H9 (cell line): ENCODE results near the gene METTL9. TPM values are rescaled to one million over a fixed set of nuclear protein-coding genes. Genes with fewer than 3 reads are reported as not detected.

Experiments used
- DNase-seq: peaks from one replicate; pipeline ENCODE4 v3.0.0-alpha.2; 2017
- H2AFZ ChIP-seq: one replicate; pipeline ENCODE4 v1.6.1; 2013; ENCODE audit warnings: mild to moderate bottlenecking, low read length, control low read depth, moderate library complexity
- H2AK5ac ChIP-seq: 2 replicates; pipeline ENCODE4 v1.6.1; 2013; ENCODE audit warnings: low read length, control low read depth, mixed read lengths; ENCODE audit not compliant: insufficient read length
- H2BK120ac ChIP-seq: one replicate; pipeline ENCODE4 v1.6.1; 2013; ENCODE audit warnings: low read depth, mild to moderate bottlenecking, low read length, control low read depth, inconsistent platforms; ENCODE audit not compliant: poor library complexity, severe bottlenecking
- H2BK12ac ChIP-seq: 2 replicates; pipeline ENCODE4 v1.6.1; 2013; ENCODE audit warnings: low read length, control low read depth, mixed read lengths, low read depth; ENCODE audit not compliant: insufficient read length
- H2BK15ac ChIP-seq: 2 replicates; pipeline ENCODE4 v1.6.1; 2013; ENCODE audit warnings: low read depth, low read length, control low read depth
- H2BK20ac ChIP-seq: one replicate; pipeline ENCODE4 v1.6.1; 2013; ENCODE audit warnings: low read depth, mild to moderate bottlenecking, low read length, control low read depth, inconsistent platforms; ENCODE audit not compliant: poor library complexity, severe bottlenecking
- H2BK5ac ChIP-seq: 2 replicates; pipeline ENCODE4 v1.6.1; 2013; ENCODE audit warnings: low read length, control low read depth, mixed read lengths; ENCODE audit not compliant: insufficient read length
- H3K14ac ChIP-seq: 2 replicates; pipeline ENCODE4 v1.6.1; 2013; ENCODE audit warnings: low read length, control low read depth; ENCODE audit not compliant: insufficient read depth
- H3K18ac ChIP-seq: 2 replicates; pipeline ENCODE4 v1.6.1; 2013; ENCODE audit warnings: low read depth, mild to moderate bottlenecking, mixed read lengths, low read length, control low read depth; ENCODE audit not compliant: insufficient read length
- H3K23ac ChIP-seq: 2 replicates; pipeline ENCODE4 v1.6.1; 2013; ENCODE audit warnings: low read length, control low read depth, mixed read lengths, low read depth; ENCODE audit not compliant: insufficient read length
- H3K23me2 ChIP-seq: 2 replicates; pipeline ENCODE4 v1.6.1; 2013; ENCODE audit warnings: low read depth, mild to moderate bottlenecking, mixed read lengths, low read length, control low read depth; ENCODE audit not compliant: insufficient read length, poor library complexity, severe bottlenecking
- H3K27ac ChIP-seq: 2 replicates; pipeline ENCODE4 v1.5.1; 2013; ENCODE audit warnings: low read length, control low read depth, mixed read lengths, low read depth; ENCODE audit not compliant: insufficient read length
- H3K27me3 ChIP-seq: 2 replicates; pipeline ENCODE4 v1.6.1; 2013; ENCODE audit warnings: low read length, control low read depth, inconsistent platforms; ENCODE audit not compliant: insufficient read depth
- H3K4ac ChIP-seq: 2 replicates; pipeline ENCODE4 v1.6.1; 2013; ENCODE audit warnings: low read depth, mild to moderate bottlenecking, control low read depth, inconsistent platforms, low read length, moderate library complexity
- H3K4me1 ChIP-seq: 2 replicates; pipeline ENCODE4 v1.6.1; 2013; ENCODE audit warnings: low read length, control low read depth, inconsistent platforms; ENCODE audit not compliant: insufficient read depth
- H3K4me2 ChIP-seq: 2 replicates; pipeline ENCODE4 v1.6.1; 2013; ENCODE audit warnings: low read length, control low read depth, mixed read lengths; ENCODE audit not compliant: insufficient read length, insufficient read depth
- H3K56ac ChIP-seq: 2 replicates; pipeline ENCODE4 v1.6.1; 2013; ENCODE audit warnings: low read depth, mild to moderate bottlenecking, mixed read lengths, low read length, control low read depth; ENCODE audit not compliant: insufficient read length
- H3K79me1 ChIP-seq: 2 replicates; pipeline ENCODE4 v1.6.1; 2013; ENCODE audit warnings: low read depth, mild to moderate bottlenecking, moderate library complexity, low read length, control low read depth, inconsistent platforms; ENCODE audit not compliant: insufficient read depth, poor library complexity, severe bottlenecking
- H3K79me2 ChIP-seq: 2 replicates; pipeline ENCODE4 v1.6.1; 2013; ENCODE audit warnings: low read length, control low read depth, inconsistent platforms; ENCODE audit not compliant: insufficient read depth
- H3K9ac ChIP-seq: 2 replicates; pipeline ENCODE4 v1.6.1; 2013; ENCODE audit warnings: low read length, control low read depth, mixed read lengths; ENCODE audit not compliant: insufficient read length; ENCODE audit errors: extremely low read depth
- H3K9me3 ChIP-seq: one replicate; pipeline ENCODE4 v1.6.1; 2013; ENCODE audit warnings: low read depth, low read length, inconsistent platforms; ENCODE audit not compliant: control insufficient read depth
- H3T11ph ChIP-seq: one replicate; pipeline ENCODE4 v1.6.1; 2013; ENCODE audit warnings: mild to moderate bottlenecking, low read length, control low read depth, inconsistent platforms
- H4K20me1 ChIP-seq: one replicate; pipeline ENCODE4 v1.6.1; 2013; ENCODE audit not compliant: control insufficient read depth, insufficient read length, insufficient read depth
- H4K5ac ChIP-seq: 2 replicates; pipeline ENCODE4 v1.6.1; 2013; ENCODE audit warnings: low read depth, mild to moderate bottlenecking, mixed read lengths, low read length, control low read depth; ENCODE audit not compliant: insufficient read length
- H4K8ac ChIP-seq: replicated peaks from 2 replicates; pipeline ENCODE4 v1.6.1; 2013; ENCODE audit warnings: low read length, control low read depth, mixed read lengths, low read depth; ENCODE audit not compliant: insufficient read length
- H4K91ac ChIP-seq: 2 replicates; pipeline ENCODE4 v1.6.1; 2013; ENCODE audit warnings: low read depth, mild to moderate bottlenecking, moderate library complexity, mixed read lengths, low read length, control low read depth; ENCODE audit not compliant: insufficient read length
- H3K27ac Mint-ChIP-seq, 3 experiments: 2 replicates in 2 of 3; 3 replicates in 1 of 3; pipeline ENCODE4 v1.8.0; 2020 to 2021; ENCODE audit warnings: mixed read lengths in 3 of 3, mild to moderate bottlenecking in 1 of 3, moderate library complexity in 1 of 3
- H3K27me3 Mint-ChIP-seq: 2 replicates; pipeline ENCODE4 v1.8.0; 2021; ENCODE audit warnings: low read depth, mild to moderate bottlenecking, moderate library complexity, mixed read lengths
- H3K36me3 Mint-ChIP-seq, 3 experiments: 2 replicates in 2 of 3; 3 replicates in 1 of 3; pipeline ENCODE4 v1.8.0; 2020 to 2021; ENCODE audit warnings: low read depth in 3 of 3, mixed read lengths in 3 of 3; ENCODE audit not compliant: insufficient read depth in 1 of 3
- H3K4me1 Mint-ChIP-seq, 2 experiments: 2 replicates each; pipeline ENCODE4 v1.8.0; 2020; ENCODE audit warnings: mixed read lengths in 2 of 2
- H3K4me3 Mint-ChIP-seq, 2 experiments: 2 replicates in 1 of 2; 3 replicates in 1 of 2; pipeline ENCODE4 v1.8.0; 2020 to 2021; ENCODE audit warnings: mild to moderate bottlenecking in 2 of 2, mixed read lengths in 2 of 2, moderate library complexity in 1 of 2
- H3K9me3 Mint-ChIP-seq, 2 experiments: 2 replicates in 1 of 2; 3 replicates in 1 of 2; pipeline ENCODE4 v1.8.0; 2020; ENCODE audit warnings: mild to moderate bottlenecking in 2 of 2, mixed read lengths in 2 of 2, moderate library complexity in 1 of 2
- CTCF ChIP-seq: fragments of 200-600 bp; sonication (generic); conservative IDR thresholded peaks from 3 replicates; pipeline ENCODE4 v1.8.0; 2021; ENCODE audit warnings: antibody characterized with exemption, mild to moderate bottlenecking
- WGBS: extraction: QIAGEN DNeasy Blood & Tissue Kit; methylation state at CpG from one replicate; pipeline ENCODE4 v1.1.7; 2013; ENCODE audit warnings: missing lambda C conversion rate, low lambda C conversion rate, mixed read lengths; ENCODE audit not compliant: insufficient read length; ENCODE audit errors: extremely low coverage; 5-methylcytosine and 5-hydroxymethylcytosine counted together
- total RNA-seq: library from RNA; stranded (reverse); gene quantifications from 2 replicates; pipeline ENCODE4 v1.2.1, GENCODE V29; 2021

The METTL9 gene
- total RNA-seq, 1 experiment from 2014 or later, result 108 TPM

GRCh38 chr16:21589551-21589950 is 9.8 kb upstream of the METTL9 start:
- no peaks in the 10 kb centered on the region for H3K36me3 Mint-ChIP-seq
- H3K4me1 ChIP-seq, result no peaks in the 10 kb centered on the region
- H3K14ac ChIP-seq, result no peak overlapping the region
- H2AK5ac ChIP-seq, result no peak overlapping the region
- no peak overlapping the region for H2BK20ac ChIP-seq
- H3K27me3 Mint-ChIP-seq, result no peaks in the 10 kb centered on the region
- H3K79me1 ChIP-seq, result no peaks in the 10 kb centered on the region
- no peak overlapping the region for H2BK5ac ChIP-seq
- no peak overlapping the region for H2BK12ac ChIP-seq
- H3K9me3 Mint-ChIP-seq, result no peaks in the 10 kb centered on the region
- H3K27ac ChIP-seq, result no peak overlapping the region
- H2BK120ac ChIP-seq, result no peak overlapping the region
- H3K4me3 Mint-ChIP-seq, result no peak overlapping the region
- no peak overlapping the region for H4K5ac ChIP-seq
- no peak overlapping the region for H2BK15ac ChIP-seq
- no peak overlapping the region for H3K27ac Mint-ChIP-seq
- no peak overlapping the region for H3K56ac ChIP-seq
- H3T11ph ChIP-seq, result no peak overlapping the region
- no peaks in the 10 kb centered on the region for H3K27me3 ChIP-seq
- WGBS, result no CpG with 5 or more reads among the region's 4 CpGs
- no peak overlapping the region for H3K9ac ChIP-seq
- no peak overlapping the region for H3K4me2 ChIP-seq
- H4K91ac ChIP-seq, result no peak overlapping the region
- H3K9me3 ChIP-seq, result no peaks in the 10 kb centered on the region
- no peak overlapping the region for H2AFZ ChIP-seq
- H3K23ac ChIP-seq, result no peak overlapping the region
- TF ChIP-seq CTCF, result no peak
- no peak overlapping the region for H3K18ac ChIP-seq
- no peak overlapping the region for H3K4ac ChIP-seq
- no peaks in the 10 kb centered on the region for H4K20me1 ChIP-seq
- no peaks in the 10 kb centered on the region for H3K4me1 Mint-ChIP-seq
- H3K79me2 ChIP-seq, result no peaks in the 10 kb centered on the region
- H3K23me2 ChIP-seq, result no peaks in the 10 kb centered on the region
- no peak for DNase-seq
- no peak overlapping the region for H4K8ac ChIP-seq
